Dedifferentiated amniotic fluid mesenchymal stem cell (primary cell): Measurements from ENCODE around the gene EIF4A3.

Experiments used
- DNase-seq: peaks from one replicate; pipeline ENCODE4 v3.0.0-alpha.2; 2016; ENCODE audit errors: extremely low spot score

EIF4A3 gene

GRCh38 chr17:80147035-80147822 lies at the start of gene EIF4A3:
TSS of gene EIF4A3 (minus strand) at chr17:80147128. CDS start at chr17:80146961, 167 bp downstream.
- peak; percentile 99 for DNase-seq

GRCh38 chr17:80196652-80197051 lies 49.7 kb upstream of the EIF4A3 start:
- no peak for DNase-seq

- DNase-seq: no peak
Measured at GRCh38 chr17:80195671-80196529, 49.0 kb upstream of the EIF4A3 start.

GRCh38 chr17:80195141-80195540 lies 48.2 kb upstream of the EIF4A3 start:
- no peak for DNase-seq

- no peak for DNase-seq
Measured at GRCh38 chr17:80191865-80192661, 45.1 kb upstream of the EIF4A3 start.

GRCh38 chr17:80191192-80191591 lies 44.3 kb upstream of the EIF4A3 start:
- no peak for DNase-seq

GRCh38 chr17:80190716-80191115 lies 43.8 kb upstream of the EIF4A3 start:
- no peak for DNase-seq

GRCh38 chr17:80189611-80190010 lies 42.7 kb upstream of the EIF4A3 start:
- no peak for DNase-seq

GRCh38 chr17:80187515-80187941 lies 40.6 kb upstream of the EIF4A3 start:
- DNase-seq: no peak

GRCh38 chr17:80187090-80187489 lies 40.2 kb upstream of the EIF4A3 start:
- no peak for DNase-seq

GRCh38 chr17:80185968-80186367 lies 39.0 kb upstream of the EIF4A3 start:
- no peak for DNase-seq

GRCh38 chr17:80184423-80184714 lies 37.4 kb upstream of the EIF4A3 start:
- DNase-seq: no peak

- DNase-seq: no peak
Measured at GRCh38 chr17:80183581-80184422, 36.9 kb upstream of the EIF4A3 start.

GRCh38 chr17:80182845-80183223 lies 35.9 kb upstream of the EIF4A3 start:
- no peak for DNase-seq

- no peak for DNase-seq
Measured at GRCh38 chr17:80182118-80182844, 35.4 kb upstream of the EIF4A3 start.

- DNase-seq: no peak
Measured at GRCh38 chr17:80181431-80181830, 34.5 kb upstream of the EIF4A3 start.

GRCh38 chr17:80180192-80180591 lies 33.3 kb upstream of the EIF4A3 start:
- no peak for DNase-seq

- no peak for DNase-seq
Measured at GRCh38 chr17:80177986-80178595, 31.2 kb upstream of the EIF4A3 start.

- no peak for DNase-seq
Measured at GRCh38 chr17:80176757-80177156, 29.8 kb upstream of the EIF4A3 start.

GRCh38 chr17:80173916-80174315 lies 27.0 kb upstream of the EIF4A3 start:
- no peak for DNase-seq
